Brain pericyte (primary cell): ENCODE measurements around the gene COX7B2.

Experiments
- DNase-seq: peaks from one replicate; pipeline ENCODE4 v3.0.0-alpha.2; 2012; ENCODE audit warnings: low read depth, low spot score

The COX7B2 gene

DNA sequence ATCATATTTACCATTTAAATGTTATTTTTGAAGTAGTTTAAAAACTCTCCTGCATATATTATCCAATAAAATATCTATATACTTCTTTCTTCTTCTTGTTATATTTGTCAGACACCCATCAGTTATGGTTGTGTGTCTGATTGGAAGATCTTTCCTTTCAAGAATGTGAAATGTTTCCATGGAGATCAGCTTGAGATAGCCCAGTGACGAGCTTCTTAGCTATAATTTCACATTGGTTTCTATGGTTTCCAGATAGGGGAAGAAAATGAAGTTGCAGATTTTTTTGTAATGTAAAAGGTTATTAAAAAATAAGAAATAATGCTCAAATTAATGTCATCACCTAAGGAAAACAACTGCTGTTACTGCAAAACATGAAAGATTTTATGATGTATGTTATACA lies 189.0 kb downstream of the COX7B2 start:
- DNase-seq = no peak

DNA sequence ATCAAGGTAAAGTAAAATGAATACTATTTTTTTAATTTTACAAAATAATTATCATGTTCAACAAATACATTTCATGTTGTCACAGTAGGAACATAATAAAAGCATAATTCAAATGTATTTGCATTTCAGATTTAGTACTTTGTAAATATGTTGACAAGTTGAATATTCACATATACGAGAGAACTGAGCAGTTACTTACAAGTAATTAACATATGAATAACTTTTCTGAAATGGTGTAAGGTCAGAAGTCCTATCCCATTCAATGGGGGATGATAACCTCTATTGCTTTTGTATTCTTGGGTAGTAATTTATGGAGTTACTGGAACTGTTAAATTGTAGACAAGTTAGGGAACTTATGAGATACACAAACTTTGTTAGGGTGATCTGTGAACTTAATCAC lies 191.1 kb downstream of the COX7B2 start:
- DNase-seq = no peak

GRCh38 chr4:46715468-46715867 lies 193.6 kb downstream of the COX7B2 start:
- no peak for DNase-seq

DNA sequence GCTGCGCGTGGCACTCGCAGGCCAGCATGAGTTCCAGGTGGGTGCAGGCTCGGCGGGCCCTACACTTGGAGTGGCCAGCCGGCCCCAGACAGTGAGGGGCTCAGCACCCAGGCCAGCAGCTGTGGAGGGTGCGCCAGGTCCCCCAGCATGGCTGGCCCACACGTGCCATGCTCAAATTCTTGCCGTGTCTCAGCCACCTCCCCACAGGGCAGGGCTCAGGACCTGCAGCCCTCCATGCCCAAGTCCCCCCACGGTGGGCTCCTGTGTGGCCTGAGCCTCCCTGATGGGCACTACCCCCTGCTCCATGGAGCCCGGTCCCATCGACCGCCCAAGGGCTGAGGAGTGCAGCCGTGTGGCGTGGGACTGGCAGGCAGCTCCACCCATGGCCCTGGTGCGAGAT lies 210.2 kb downstream of the COX7B2 start:
- no peak for DNase-seq
